H1 (cell line): ENCODE data around the gene LOXL1. TPM values are rescaled to one million over a fixed set of nuclear protein-coding genes. Genes with fewer than 3 reads are reported as not detected.

Experiments used
- CTCF ChIA-PET: fragments of 300-600 bp; sonication (Branson Sonifier 250); formaldehyde crosslinking; loops from one replicate; lab custom pipeline; 2021; ENCODE audit not compliant: partially characterized antibody; lab: Charles Lee
- POLR2A ChIA-PET: fragments of 300-600 bp; sonication (Branson Sonifier 250); formaldehyde crosslinking; loops from one replicate; lab custom pipeline; 2021; ENCODE audit warnings: inconsistent platforms; ENCODE audit not compliant: partially characterized antibody; lab: Charles Lee
- DNase-seq, 2 experiments: peaks; one replicate each; pipeline versions ENCODE4 v3.0.0 to v3.0.0-alpha.2; 2010 to 2022; ENCODE audit warnings: low spot score in 2 of 2, low read depth in 1 of 2, mixed read lengths in 1 of 2
- FAIRE-seq: peaks from 2 replicates; lab custom pipeline; 2011; peaks lifted over from hg19 to GRCh38; lab: Jason Lieb, UNC
- H2AFZ ChIP-seq: 2 replicates; pipeline ENCODE4 v1.8.1; 2012; ENCODE audit warnings: low read length, inconsistent platforms
- H2AK5ac ChIP-seq: 2 replicates; pipeline ENCODE4 v1.6.1; 2013; ENCODE audit warnings: low read depth, low read length
- H2BK120ac ChIP-seq: replicated peaks from 2 replicates; pipeline ENCODE3; 2013; ENCODE audit warnings: low read depth, low read length, inconsistent platforms
- H2BK12ac ChIP-seq: 2 replicates; pipeline ENCODE4 v1.6.1; 2013; ENCODE audit warnings: low read depth, low read length
- H2BK15ac ChIP-seq: 2 replicates; pipeline ENCODE4 v1.6.1; 2013; ENCODE audit warnings: low read length
- H2BK20ac ChIP-seq: 2 replicates; pipeline ENCODE4 v1.6.1; 2013; ENCODE audit warnings: low read length
- H2BK5ac ChIP-seq: 2 replicates; pipeline ENCODE4 v1.6.1; 2013; ENCODE audit warnings: low read depth, low read length
- H3K14ac ChIP-seq: 2 replicates; pipeline ENCODE4 v1.6.1; 2013; ENCODE audit warnings: inconsistent platforms; ENCODE audit not compliant: insufficient read length
- H3K18ac ChIP-seq: 2 replicates; pipeline ENCODE4 v1.6.1; 2013; ENCODE audit warnings: low read length; ENCODE audit errors: extremely low read depth
- H3K23ac ChIP-seq: 2 replicates; pipeline ENCODE4 v1.6.1; 2013; ENCODE audit warnings: inconsistent platforms; ENCODE audit not compliant: insufficient read length
- H3K23me2 ChIP-seq: 2 replicates; pipeline ENCODE4 v1.6.1; 2013; ENCODE audit warnings: low read depth, low read length
- H3K27ac ChIP-seq: 2 replicates; pipeline ENCODE4 v1.6.1; 2011; ENCODE audit warnings: low read depth, low read length, inconsistent platforms
- H3K27me3 ChIP-seq, 4 experiments: replicated peaks in 1 of 4; 1 replicate in 1 of 4; 2 replicates in 3 of 4; pipeline versions ENCODE4 v1.6.1 to v1.8.1; 2011 to 2013; ENCODE audit warnings: low read length in 3 of 4, mild to moderate bottlenecking in 3 of 4, inconsistent platforms in 2 of 4, mixed read lengths in 2 of 4, moderate library complexity in 1 of 4; ENCODE audit not compliant: control insufficient read depth in 3 of 4, insufficient read depth in 3 of 4; ENCODE audit errors: extremely low read depth in 1 of 4
- H3K36me3 ChIP-seq, 4 experiments: 2 replicates each; pipeline versions ENCODE4 v1.6.1 to v1.8.1; 2011 to 2013; ENCODE audit warnings: mild to moderate bottlenecking in 4 of 4, low read length in 3 of 4, moderate library complexity in 2 of 4, control low read depth in 1 of 4, inconsistent platforms in 1 of 4; ENCODE audit not compliant: insufficient read depth in 4 of 4, control insufficient read depth in 2 of 4
- H3K4ac ChIP-seq: replicated peaks from 2 replicates; pipeline ENCODE3; 2013; ENCODE audit warnings: low read length, low read depth, mixed read lengths, inconsistent platforms; ENCODE audit not compliant: insufficient read length
- H3K4me1 ChIP-seq, 4 experiments: replicated peaks in 1 of 4; 1 replicate in 1 of 4; 2 replicates in 3 of 4; pipeline versions ENCODE4 v1.6.1 to v1.8.1; 2011 to 2013; ENCODE audit warnings: low read length in 3 of 4, inconsistent platforms in 2 of 4, mixed read lengths in 1 of 4; ENCODE audit not compliant: insufficient read depth in 4 of 4, control insufficient read depth in 3 of 4
- H3K4me2 ChIP-seq, 2 experiments: 2 replicates each; pipeline versions ENCODE4 v1.6.1 to v1.8.1; 2011 to 2013; ENCODE audit warnings: low read depth in 2 of 2, low read length in 2 of 2, control low read depth in 1 of 2, inconsistent platforms in 1 of 2, mild to moderate bottlenecking in 1 of 2; ENCODE audit not compliant: insufficient read depth in 1 of 2
- H3K4me3 ChIP-seq, 4 experiments: fragments of 200-600, 300-600 bp in 1 of 4; sonication (generic), shearing (Covaris generic), sonication (Bioruptor Twin) in 1 of 4; 2 replicates each; pipeline versions ENCODE4 v1.5.1 to v1.8.1; 2011 to 2016; ENCODE audit warnings: low read length in 4 of 4, low read depth in 3 of 4, control low read depth in 2 of 4, inconsistent platforms in 2 of 4, mild to moderate bottlenecking in 2 of 4, mixed read lengths in 1 of 4, moderate library complexity in 1 of 4; ENCODE audit not compliant: insufficient read depth in 2 of 4; ENCODE audit errors: extremely low read depth in 1 of 4
- H3K56ac ChIP-seq: replicated peaks from 2 replicates; pipeline ENCODE3; 2013; ENCODE audit warnings: low read depth, mild to moderate bottlenecking, mixed read lengths, low read length, inconsistent platforms; ENCODE audit not compliant: insufficient read length
- H3K79me1 ChIP-seq: 2 replicates; pipeline ENCODE4 v1.6.1; 2013; ENCODE audit warnings: low read depth, low read length, control low read depth
- H3K79me2 ChIP-seq, 2 experiments: 2 replicates each; pipeline versions ENCODE4 v1.6.1 to v1.8.1; 2012 to 2013; ENCODE audit warnings: low read length in 2 of 2, mild to moderate bottlenecking in 2 of 2, inconsistent platforms in 1 of 2; ENCODE audit not compliant: insufficient read depth in 2 of 2, control insufficient read depth in 1 of 2
- H3K9ac ChIP-seq, 4 experiments: replicated peaks in 1 of 4; 1 replicate in 1 of 4; 2 replicates in 3 of 4; pipeline versions ENCODE4 v1.6.1 to v1.8.1; 2011 to 2013; ENCODE audit warnings: low read depth in 3 of 4, low read length in 3 of 4, control low read depth in 2 of 4, mild to moderate bottlenecking in 2 of 4, moderate library complexity in 2 of 4, inconsistent platforms in 1 of 4; ENCODE audit errors: extremely low read depth in 1 of 4
- H3K9me3 ChIP-seq, 2 experiments: 2 replicates each; pipeline versions ENCODE4 v1.6.1 to v1.8.1; 2012 to 2013; ENCODE audit warnings: mild to moderate bottlenecking in 2 of 2, moderate library complexity in 2 of 2, control low read depth in 1 of 2, inconsistent platforms in 1 of 2, low read depth in 1 of 2, low read length in 1 of 2, mixed read lengths in 1 of 2; ENCODE audit not compliant: insufficient read depth in 2 of 2
- H4K20me1 ChIP-seq, 2 experiments: replicated peaks in 1 of 2; 2 replicates each; pipeline versions ENCODE3 to v1.8.1; 2011 to 2013; ENCODE audit warnings: inconsistent platforms in 2 of 2, low read length in 2 of 2, mild to moderate bottlenecking in 1 of 2; ENCODE audit not compliant: insufficient read depth in 2 of 2, control insufficient read depth in 1 of 2
- H4K5ac ChIP-seq: 2 replicates; pipeline ENCODE4 v1.6.1; 2013; ENCODE audit warnings: low read length, low read depth, mixed read lengths, inconsistent platforms; ENCODE audit not compliant: insufficient read length
- H4K8ac ChIP-seq: 2 replicates; pipeline ENCODE4 v1.8.0; 2013; ENCODE audit warnings: mild to moderate bottlenecking, moderate library complexity, low read length, inconsistent platforms; ENCODE audit not compliant: insufficient read depth; ENCODE audit errors: extremely low read depth
- H4K91ac ChIP-seq: replicated peaks from 2 replicates; pipeline ENCODE3; 2013; ENCODE audit warnings: low read length, mixed read lengths, inconsistent platforms; ENCODE audit not compliant: insufficient read length
- GABPA ChIP-seq: IDR thresholded peaks from 2 replicates; pipeline ENCODE4 v1.6.1; 2011; ENCODE audit warnings: mild to moderate bottlenecking, low read length, moderate library complexity, borderline replicate concordance; ENCODE audit not compliant: insufficient read depth
- RBBP5 ChIP-seq: IDR thresholded peaks from 2 replicates; pipeline ENCODE4 v1.7.1; 2012; ENCODE audit warnings: low read depth, mild to moderate bottlenecking, inconsistent platforms, low read length, moderate library complexity, borderline replicate concordance
- RFX5 ChIP-seq: IDR thresholded peaks from 2 replicates; pipeline ENCODE4 v1.6.1; 2011; ENCODE audit warnings: low read depth, low read length, improper control_type of control experiment, borderline replicate concordance
- TEAD4 ChIP-seq: IDR thresholded peaks from 2 replicates; pipeline ENCODE4 v1.6.1; 2012; ENCODE audit warnings: low read depth, low read length, inconsistent platforms, mixed read lengths
- WGBS, 2 experiments: shearing (Covaris generic) in 1 of 2; methylation state at CpG; one replicate each; pipeline versions ENCODE4 v1.1.6 to v1.1.7; 2013 to 2015; ENCODE audit warnings: low lambda C conversion rate in 2 of 2, mixed read lengths in 2 of 2, inconsistent platforms in 1 of 2, low coverage in 1 of 2, missing lambda C conversion rate in 1 of 2; ENCODE audit not compliant: insufficient replicate concordance in 2 of 2, insufficient coverage in 1 of 2, insufficient read length in 1 of 2; ENCODE audit errors: extremely low coverage in 1 of 2, missing lambda C conversion rate in 1 of 2; 5-methylcytosine and 5-hydroxymethylcytosine counted together
- polyA plus RNA-seq, 7 experiments: library from polyadenylated mRNA; depleted of rRNA in 3 of 7; stranded (reverse) in 5 of 7; unstranded in 2 of 7; fragments of >200 nt in 5 of 7; fragments of 200-250 nt in 2 of 7; gene quantifications; 1 replicate in 5 of 7; 2 replicates in 1 of 7; 4 replicates in 1 of 7; pipeline versions ENCODE4 v1.2.1 to v1.2.3, GENCODE V29; 2011 to 2013; ENCODE audit warnings: missing spikeins in 2 of 7, mixed read lengths in 2 of 7
- total RNA-seq: library from RNA; stranded (reverse); fragmentation: NEBNext Ultra II Directional; extraction: Animal tissue kit (Norgen Biotek cat#: 25700); gene quantifications from 2 replicates; pipeline ENCODE4 v1.2.1, GENCODE V29; 2021

Gene LOXL1
- total and polyA plus RNA-seq, 2 of the 8 experiments (the other 6 are each of a cell fraction or from before 2014, with no cell fraction given) = 8.1 to 14.4 TPM

DNA sequence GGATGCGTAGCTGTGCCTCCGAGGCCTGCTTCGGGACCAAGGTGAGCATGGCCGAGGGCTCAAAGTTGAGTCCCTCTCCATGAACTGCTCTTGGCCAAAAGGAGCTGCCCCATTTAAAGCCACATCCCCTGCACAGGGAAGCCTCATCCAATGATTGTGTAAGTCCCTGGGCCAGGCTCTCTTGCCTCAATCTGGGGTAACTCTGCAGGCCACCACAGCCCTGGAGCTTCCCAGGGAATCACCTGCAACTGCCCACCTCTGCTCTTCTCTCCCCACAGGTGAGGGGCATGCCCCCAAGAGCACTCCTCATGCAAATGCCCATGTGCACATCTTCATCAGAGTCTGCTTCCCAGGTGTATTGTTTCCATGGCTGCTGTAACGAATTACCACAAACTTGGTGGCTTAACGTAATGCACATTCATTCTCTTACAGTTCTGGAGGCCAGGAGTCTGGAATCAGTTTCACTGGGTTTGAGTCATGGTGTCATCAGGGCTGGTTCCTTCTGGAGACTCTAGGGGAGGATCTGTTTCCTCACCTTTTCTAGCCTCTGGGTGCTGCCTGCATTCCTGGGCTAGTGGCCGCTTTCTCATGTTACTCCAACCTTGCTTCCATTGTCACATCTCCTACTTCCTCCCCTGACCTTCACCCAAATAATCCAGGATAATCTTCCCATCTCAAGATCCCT, 25.0 kb upstream of the LOXL1 start:
- no peaks in the 10 kb centered on the region for H3K9me3 ChIP-seq
- no peak overlapping the region for H2AK5ac ChIP-seq
- POLR2A ChIA-PET = interaction anchor here (1.4 kb wide), 1 partner anchor 18 kb away, joined by 3 read pairs; no protein-coding TSS in a partner anchor
- no peak for DNase-seq
- CTCF ChIA-PET = interaction anchor here (0.7 to 9.8 kb wide), 11 partner anchors 7 to 603 kb away, joined by 3 to 167 read pairs (median 3); partner anchors contain the start of gene TBC1D21
- no peaks in the 10 kb centered on the region for H4K20me1 ChIP-seq
- no peak overlapping the region for H3K56ac ChIP-seq
- H3K4me2 ChIP-seq = no peak overlapping the region
- H2BK12ac ChIP-seq = no peak overlapping the region
- H3K14ac ChIP-seq = no peak overlapping the region
- H4K8ac ChIP-seq = no peak overlapping the region
- H3K79me2 ChIP-seq = no peaks in the 10 kb centered on the region
- no peaks in the 10 kb centered on the region; the same call in 1 of the 2 replicates for H3K23me2 ChIP-seq
- TF ChIP-seq GABPA = no peak
- no peak for TF ChIP-seq TEAD4
- no peak for TF ChIP-seq RBBP5
- TF ChIP-seq RFX5 = no peak
- TF ChIP-seq, all 59 proteins: peak for 0
- H2BK20ac ChIP-seq = no peak overlapping the region
- H3K23ac ChIP-seq = no peak overlapping the region
- H2BK5ac ChIP-seq = no peak overlapping the region
- H2BK15ac ChIP-seq = no peak overlapping the region
- H3K9ac ChIP-seq = no peak overlapping the region
- H3K4me1 ChIP-seq = peaks cover 0 to 3% (median 1%) of the 10 kb centered on the region in 4 experiments; a peak in 3 of 7 replicates
- H3K18ac ChIP-seq = no peak overlapping the region
- no peak for FAIRE-seq
- no peak overlapping the region for H3K4me3 ChIP-seq
- H4K91ac ChIP-seq = no peak overlapping the region
- H3K27me3 ChIP-seq = no peaks in the 10 kb centered on the region
- H3K36me3 ChIP-seq = no peaks in the 10 kb centered on the region
- H3K27ac ChIP-seq = no peak overlapping the region
- H4K5ac ChIP-seq = no peak overlapping the region
- H3K79me1 ChIP-seq = no peaks in the 10 kb centered on the region; the same call in 1 of the 2 replicates
- WGBS, 2 experiments = 95% methylated on average over 7 of the region's 7 CpGs; no CpG with 5 or more reads in 1 of the 2 experiments
- no peak overlapping the region for H3K4ac ChIP-seq
- no peak overlapping the region for H2BK120ac ChIP-seq
- no peak overlapping the region for H2AFZ ChIP-seq
